GM21786 (cell line): ENCODE data around the gene WAS.
A peak's percentile ranks its signal among the peaks of the same experiment; 100 is the strongest.

ENCODE experiments used
- ATAC-seq: cut with Tn5 transposase; IDR thresholded peaks from one replicate; pipeline ENCODE4 v1.9.1; 2021; ENCODE audit not compliant: unreplicated experiment

Gene WAS

GRCh38 chrX:48711162-48711928 is 27.7 kb downstream of the WAS start:
- ATAC-seq, result no peak

GRCh38 chrX:48711929-48712505 is 28.4 kb downstream of the WAS start:
- no peak for ATAC-seq

GRCh38 chrX:48713847-48714246 is 30.2 kb downstream of the WAS start:
- no peak for ATAC-seq

DNA sequence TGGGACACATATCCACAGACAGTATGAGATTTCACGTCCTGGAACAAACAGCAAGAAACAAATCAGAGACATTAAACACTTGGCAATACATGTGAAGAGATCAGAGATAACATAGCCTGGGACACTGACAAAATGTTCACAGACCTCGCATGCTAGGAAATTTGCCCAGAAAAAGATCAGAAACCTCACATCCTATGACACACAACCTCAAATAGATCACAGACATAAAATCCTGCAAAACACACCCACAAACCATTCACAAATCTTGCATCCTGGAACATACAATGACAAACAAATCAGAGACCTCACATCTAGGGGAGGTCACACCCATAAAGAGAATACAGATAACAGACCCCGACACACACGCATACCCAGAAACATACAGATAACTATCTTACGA is 31.0 kb downstream of the WAS start:
- no peak for ATAC-seq

GRCh38 chrX:48715072-48715471 is 31.5 kb downstream of the WAS start:
- ATAC-seq, result no peak

DNA sequence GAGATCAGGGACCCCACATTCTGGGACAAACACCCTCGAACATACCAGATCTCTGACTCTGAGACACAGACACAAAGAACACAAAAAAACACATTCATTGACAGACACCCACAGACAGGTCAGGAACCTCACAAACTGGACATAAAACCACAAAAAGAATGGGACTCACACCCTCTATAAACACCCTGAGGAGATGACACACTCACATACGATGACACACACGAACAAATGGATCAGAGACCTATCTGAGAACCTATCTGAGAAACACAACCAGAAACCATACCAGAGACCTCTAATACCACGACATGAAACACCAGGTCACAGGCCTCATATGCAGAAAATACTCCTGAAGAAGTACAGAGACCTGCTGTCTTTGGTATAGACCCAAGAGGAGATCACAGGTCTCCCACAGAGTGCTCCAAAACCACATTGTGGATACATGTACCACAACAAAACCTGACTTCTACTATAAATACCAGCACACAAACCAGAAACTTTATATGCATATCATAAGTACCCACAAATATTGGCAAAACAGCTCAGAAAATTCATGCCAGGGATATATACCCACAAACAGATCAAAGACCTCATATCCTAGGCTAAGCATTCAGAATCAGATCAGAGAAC is 32.4 kb downstream of the WAS start:
- ATAC-seq, result no peak

DNA sequence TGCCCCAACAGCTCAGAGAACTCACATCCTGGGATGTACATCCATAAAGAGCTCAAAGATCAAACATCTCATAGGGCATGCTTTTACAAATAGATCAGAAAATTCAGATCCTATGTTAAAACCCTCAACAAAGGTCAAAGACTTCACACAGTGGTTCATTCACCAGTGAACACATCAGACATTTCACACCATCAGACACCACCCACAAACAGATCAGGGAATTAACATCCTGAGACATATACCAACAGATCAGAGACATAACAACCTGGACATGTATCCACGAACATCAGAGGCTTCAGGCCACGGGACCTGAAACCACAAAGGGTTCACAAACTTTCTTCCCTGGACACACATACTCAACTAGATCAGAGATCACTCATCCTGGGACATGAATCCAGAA is 36.4 kb downstream of the WAS start:
- ATAC-seq, result no peak

DNA sequence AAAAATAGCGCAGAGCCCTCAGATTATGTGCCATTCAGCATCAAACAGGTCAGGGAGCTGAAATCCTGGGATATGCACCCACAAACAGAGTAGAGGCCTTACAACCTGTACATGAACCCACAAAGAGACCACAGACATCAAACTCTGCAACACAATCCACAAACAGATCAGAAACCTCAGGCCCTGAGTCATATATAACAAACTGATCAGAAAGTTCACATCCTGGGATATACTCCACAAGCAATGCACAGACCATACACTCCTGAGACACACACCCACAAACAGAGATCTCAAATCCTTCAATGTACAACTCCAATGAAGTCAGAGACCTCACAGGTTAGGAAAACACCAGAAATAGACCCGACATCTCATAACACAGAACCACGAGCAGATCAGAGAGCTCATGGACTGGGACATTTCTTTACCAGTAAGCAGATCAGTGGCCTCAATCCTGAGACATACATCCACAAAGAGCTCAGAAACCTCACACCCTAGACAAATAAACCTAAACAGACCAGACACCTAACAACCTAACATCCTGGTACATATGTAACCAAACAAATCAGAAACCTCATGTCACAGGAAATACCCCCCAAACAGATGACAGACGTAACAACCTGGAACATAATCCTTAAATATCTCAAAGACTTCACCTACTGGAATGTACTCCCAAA is 37.1 kb downstream of the WAS start:
- ATAC-seq, result no peak

DNA sequence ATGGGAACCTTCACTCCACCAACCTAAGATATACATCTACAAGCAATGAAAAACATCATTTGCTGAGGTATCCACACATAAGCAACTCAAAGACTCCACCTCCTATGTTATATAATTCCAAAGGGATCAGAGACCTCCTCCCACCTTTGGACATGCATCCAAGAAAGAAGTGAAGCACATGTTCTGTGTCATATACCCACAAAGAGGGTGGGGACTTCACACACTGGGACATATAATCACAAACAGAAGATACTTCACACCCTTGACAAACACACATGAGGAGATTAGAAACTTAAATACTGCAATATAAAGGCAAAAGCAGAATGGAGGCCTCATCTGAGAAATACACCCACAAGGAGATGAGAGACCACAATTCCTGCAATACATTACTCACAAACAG is 38.3 kb downstream of the WAS start:
- no peak for ATAC-seq

- no peak for ATAC-seq
These were observed 43.0 kb downstream of the WAS start for GRCh38 chrX:48726596-48726995.

GRCh38 chrX:48728653-48729052 is 45.1 kb downstream of the WAS start:
- no peak for ATAC-seq

DNA sequence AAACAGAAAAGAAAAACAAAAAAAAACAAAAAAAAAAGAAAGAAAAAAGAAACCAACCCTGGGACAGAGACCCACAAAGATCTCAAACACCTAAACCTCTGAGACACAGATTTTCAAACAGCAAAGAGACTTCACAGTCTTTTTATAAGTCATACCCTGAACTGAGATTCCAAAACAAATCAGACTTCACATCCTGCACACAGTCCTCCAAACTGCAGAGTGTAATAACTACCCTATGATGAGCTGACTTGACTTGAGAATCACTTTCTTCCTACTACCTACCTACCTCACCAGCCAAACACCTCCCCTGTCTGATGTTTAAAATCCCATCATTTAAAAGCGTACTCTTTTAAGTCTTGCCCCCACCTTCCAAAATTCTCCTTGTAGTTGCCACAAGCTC is 52.7 kb downstream of the WAS start:
- no peak for ATAC-seq

- no peak for ATAC-seq
These were observed 53.2 kb downstream of the WAS start for GRCh38 chrX:48736878-48737212.

GRCh38 chrX:48737213-48737938 is 53.8 kb downstream of the WAS start:
- ATAC-seq, result peak; percentile 96

DNA sequence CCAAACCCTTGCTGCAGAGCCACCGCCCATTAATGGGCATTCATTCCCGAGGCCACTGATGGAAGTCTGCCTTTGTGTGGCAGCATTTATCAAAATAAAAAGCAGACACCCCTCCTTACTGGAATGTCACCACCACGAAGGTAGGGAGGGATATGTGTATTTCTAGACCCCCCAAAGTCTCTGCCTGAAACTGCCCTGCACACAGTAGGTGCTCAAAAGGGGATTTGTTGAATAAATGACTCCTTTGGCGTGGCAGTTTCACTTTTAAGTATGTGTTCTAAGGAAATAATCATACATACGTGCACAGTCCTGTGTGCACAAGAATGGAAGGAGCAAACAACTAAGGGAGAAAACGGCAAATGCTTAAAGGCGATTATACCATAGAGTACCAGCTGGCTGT is 54.3 kb downstream of the WAS start:
- no peak for ATAC-seq
